Measurements from ENCODE around the gene PLEKHA6. TPM values are rescaled to one million over a fixed set of nuclear protein-coding genes. Genes with fewer than 3 reads are reported as not detected.
A peak's percentile ranks its signal among the peaks of the same experiment; 100 is the strongest.

The PLEKHA6 gene
- total and polyA plus RNA-seq, 2 of the 8 experiments (the other 6 are each of a cell fraction or from before 2014, with no cell fraction given): 4.8 to 20.2 TPM

DNA sequence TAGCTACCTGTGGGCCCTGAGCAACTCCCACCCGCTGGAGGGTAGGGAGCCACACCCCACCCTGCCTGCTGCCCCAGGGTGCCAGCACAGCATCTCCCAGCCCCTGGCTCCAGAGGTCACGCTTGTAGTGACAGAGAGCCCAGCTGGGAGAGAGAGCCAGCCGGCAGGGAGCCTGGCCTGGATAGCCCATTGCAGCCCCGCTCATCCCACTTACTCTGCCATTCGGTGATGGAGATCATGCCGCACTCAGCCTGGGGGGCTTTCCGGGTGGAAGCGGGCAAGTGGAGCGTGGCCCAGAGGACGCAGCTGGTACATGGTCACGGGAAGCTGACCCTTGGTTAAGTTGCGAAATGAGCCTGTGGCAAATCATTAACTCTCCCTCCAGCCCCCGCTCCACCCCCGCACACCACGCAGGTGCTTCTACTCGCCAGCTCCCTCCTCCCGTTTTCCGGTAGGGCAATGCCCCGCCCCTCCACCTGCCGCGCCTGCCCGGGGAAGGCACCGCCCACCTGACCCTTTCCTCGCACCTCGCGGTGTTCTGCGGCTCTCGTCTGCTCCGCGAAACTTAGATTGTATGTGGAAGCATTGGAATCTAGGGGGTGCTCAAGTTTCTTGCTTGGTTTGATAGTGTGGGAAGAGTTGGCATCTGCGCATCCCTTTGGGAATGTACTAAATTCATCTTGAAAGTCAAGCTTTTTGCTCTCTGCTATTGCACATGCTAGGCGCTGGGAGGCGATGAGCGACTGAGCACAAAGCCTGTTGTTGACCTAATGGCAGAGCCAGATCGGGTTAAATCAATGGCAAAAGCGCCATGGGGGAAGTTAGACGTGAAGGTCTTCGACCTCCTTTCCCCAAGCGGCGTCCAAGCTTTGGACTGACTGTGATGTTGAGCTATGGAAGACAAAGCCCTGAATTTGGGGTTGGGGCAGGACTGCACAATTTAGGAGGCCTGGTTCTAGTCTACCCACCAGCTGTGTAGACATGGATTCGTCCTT, 145.8 kb downstream of the PLEKHA6 start, which contains the start of gene GOLT1A (continued):
- TF ChIP-seq RAD21 (IDR thresholded peaks at IDR 0.05 in 1 of 2, conservative IDR thresholded peaks at IDR 0.05 in 1 of 2; ENCODE audit: low read depth in 2 of 2, low read length in 2 of 2) (peak; percentile 85 to 89), CHD1 (IDR thresholded peaks at IDR 0.05; ENCODE audit: low read depth, low read length) (no peak), EGR1 (IDR thresholded peaks at IDR 0.05; ENCODE audit: borderline replicate concordance, low read depth, low read length) (peak; percentile 93), PHF8 (conservative IDR thresholded peaks at IDR 0.05; ENCODE audit: low read depth, low read length) (peak; percentile 39; the same call in 1 of the 2 replicates)
- TF ChIP-seq, protein P1, sequence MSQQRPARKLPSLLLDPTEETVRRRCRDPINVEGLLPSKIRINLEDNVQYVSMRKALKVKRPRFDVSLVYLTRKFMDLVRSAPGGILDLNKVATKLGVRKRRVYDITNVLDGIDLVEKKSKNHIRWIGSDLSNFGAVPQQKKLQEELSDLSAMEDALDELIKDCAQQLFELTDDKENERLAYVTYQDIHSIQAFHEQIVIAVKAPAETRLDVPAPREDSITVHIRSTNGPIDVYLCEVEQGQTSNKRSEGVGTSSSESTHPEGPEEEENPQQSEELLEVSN (IDR thresholded peaks at IDR 0.05): peak; percentile 94
